HCT116 (cell line): ENCODE data around the gene ZNF208.

Experiments used
- CEBPB ChIP-seq: IDR thresholded peaks from 2 replicates; pipeline ENCODE4 v1.6.1; 2012; ENCODE audit warnings: low read depth
- EZH2 ChIP-seq: fragments of 200-600 bp; sonication (generic); IDR thresholded peaks from 2 replicates; pipeline ENCODE4 v1.6.1; 2017; ENCODE audit warnings: antibody characterized with exemption, mixed run types
- EZH2phosphoT487 ChIP-seq: fragments of 200-600 bp; IDR thresholded peaks from 2 replicates; pipeline ENCODE4 v1.6.1; 2018; ENCODE audit warnings: antibody characterized with exemption, borderline replicate concordance
- POLR2A ChIP-seq: IDR thresholded peaks from 2 replicates; pipeline ENCODE4 v1.7.0; 2011; ENCODE audit warnings: borderline replicate concordance; ENCODE audit not compliant: insufficient read depth, insufficient read length; ENCODE audit errors: extremely low read depth
- POLR2AphosphoS5 ChIP-seq: IDR thresholded peaks from 2 replicates; pipeline ENCODE4 v1.6.1; 2011; ENCODE audit warnings: mild to moderate bottlenecking, low read depth, low read length, moderate library complexity
- RAD21 ChIP-seq: IDR thresholded peaks from 2 replicates; pipeline ENCODE4 v1.6.1; 2012; ENCODE audit warnings: low read depth, mild to moderate bottlenecking
- SP1 ChIP-seq: IDR thresholded peaks from 2 replicates; pipeline ENCODE4 v1.6.1; 2012; ENCODE audit warnings: low read depth
- ZFX ChIP-seq: fragments of 450-650 bp; IDR thresholded peaks from 2 replicates; pipeline ENCODE4 v1.6.1; 2017
- TF ChIP-seq, protein P1 (sequence below), 3 experiments: fragments of 200-600 bp in 1 of 3; sonication (generic) in 1 of 3; IDR thresholded peaks in 2 of 3; conservative IDR thresholded peaks in 1 of 3; 2 replicates each; pipeline ENCODE4 v1.5.1; 2012 to 2017; ENCODE audit warnings: low read depth in 2 of 3, low read length in 2 of 3, antibody characterized with exemption in 1 of 3, borderline replicate concordance in 1 of 3, control low read depth in 1 of 3, mild to moderate bottlenecking in 1 of 3, mixed read lengths in 1 of 3, mixed run types in 1 of 3, moderate library complexity in 1 of 3; ENCODE audit not compliant: insufficient read depth in 1 of 3
- TF ChIP-seq, protein P2 (sequence below): IDR thresholded peaks from 2 replicates; pipeline ENCODE4 v1.6.1; 2011; ENCODE audit warnings: mild to moderate bottlenecking, low read length, moderate library complexity; ENCODE audit not compliant: insufficient replicate concordance; ENCODE audit errors: extremely low read depth
- TF ChIP-seq, protein P3 (sequence below): IDR thresholded peaks from 2 replicates; pipeline ENCODE4 v1.6.1; 2012; ENCODE audit warnings: low read depth

DNA sequence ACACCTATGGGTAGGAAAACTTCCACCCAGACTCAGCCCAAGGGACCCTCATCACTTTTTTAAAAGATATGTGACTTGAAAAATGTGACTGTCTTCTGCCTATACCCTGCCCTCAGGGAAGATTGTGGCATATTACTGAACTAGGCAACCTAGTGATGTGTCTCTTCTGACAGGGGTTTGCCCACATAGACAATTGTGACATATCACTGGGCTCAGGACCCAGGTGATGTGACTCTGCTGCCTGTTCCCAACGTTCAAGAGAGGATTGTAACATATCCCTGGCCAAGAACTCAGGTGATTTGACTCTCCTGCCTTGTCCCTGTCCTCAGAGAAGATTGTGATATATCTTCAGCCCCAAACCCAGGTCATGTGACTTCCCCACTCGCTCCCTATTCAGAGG lies 88.5 kb downstream of the ZNF208 start:
- TF ChIP-seq ZFX (no peak), POLR2AphosphoS5 (no peak), RAD21 (no peak), POLR2A (no peak), EZH2 (no peak), EZH2phosphoT487 (no peak), SP1 (no peak), CEBPB (no peak)
- TF ChIP-seq, protein P1, sequence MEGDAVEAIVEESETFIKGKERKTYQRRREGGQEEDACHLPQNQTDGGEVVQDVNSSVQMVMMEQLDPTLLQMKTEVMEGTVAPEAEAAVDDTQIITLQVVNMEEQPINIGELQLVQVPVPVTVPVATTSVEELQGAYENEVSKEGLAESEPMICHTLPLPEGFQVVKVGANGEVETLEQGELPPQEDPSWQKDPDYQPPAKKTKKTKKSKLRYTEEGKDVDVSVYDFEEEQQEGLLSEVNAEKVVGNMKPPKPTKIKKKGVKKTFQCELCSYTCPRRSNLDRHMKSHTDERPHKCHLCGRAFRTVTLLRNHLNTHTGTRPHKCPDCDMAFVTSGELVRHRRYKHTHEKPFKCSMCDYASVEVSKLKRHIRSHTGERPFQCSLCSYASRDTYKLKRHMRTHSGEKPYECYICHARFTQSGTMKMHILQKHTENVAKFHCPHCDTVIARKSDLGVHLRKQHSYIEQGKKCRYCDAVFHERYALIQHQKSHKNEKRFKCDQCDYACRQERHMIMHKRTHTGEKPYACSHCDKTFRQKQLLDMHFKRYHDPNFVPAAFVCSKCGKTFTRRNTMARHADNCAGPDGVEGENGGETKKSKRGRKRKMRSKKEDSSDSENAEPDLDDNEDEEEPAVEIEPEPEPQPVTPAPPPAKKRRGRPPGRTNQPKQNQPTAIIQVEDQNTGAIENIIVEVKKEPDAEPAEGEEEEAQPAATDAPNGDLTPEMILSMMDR (IDR thresholded peaks at IDR 0.05 in 2 of 3, conservative IDR thresholded peaks at IDR 0.05 in 1 of 3; ENCODE audit: borderline replicate concordance in 1 of 3, insufficient read depth in 1 of 3, low read depth in 2 of 3, low read length in 2 of 3): no peak
- TF ChIP-seq, protein P2, sequence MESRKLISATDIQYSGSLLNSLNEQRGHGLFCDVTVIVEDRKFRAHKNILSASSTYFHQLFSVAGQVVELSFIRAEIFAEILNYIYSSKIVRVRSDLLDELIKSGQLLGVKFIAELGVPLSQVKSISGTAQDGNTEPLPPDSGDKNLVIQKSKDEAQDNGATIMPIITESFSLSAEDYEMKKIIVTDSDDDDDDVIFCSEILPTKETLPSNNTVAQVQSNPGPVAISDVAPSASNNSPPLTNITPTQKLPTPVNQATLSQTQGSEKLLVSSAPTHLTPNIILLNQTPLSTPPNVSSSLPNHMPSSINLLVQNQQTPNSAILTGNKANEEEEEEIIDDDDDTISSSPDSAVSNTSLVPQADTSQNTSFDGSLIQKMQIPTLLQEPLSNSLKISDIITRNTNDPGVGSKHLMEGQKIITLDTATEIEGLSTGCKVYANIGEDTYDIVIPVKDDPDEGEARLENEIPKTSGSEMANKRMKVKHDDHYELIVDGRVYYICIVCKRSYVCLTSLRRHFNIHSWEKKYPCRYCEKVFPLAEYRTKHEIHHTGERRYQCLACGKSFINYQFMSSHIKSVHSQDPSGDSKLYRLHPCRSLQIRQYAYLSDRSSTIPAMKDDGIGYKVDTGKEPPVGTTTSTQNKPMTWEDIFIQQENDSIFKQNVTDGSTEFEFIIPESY: no peak
- TF ChIP-seq, protein P3, sequence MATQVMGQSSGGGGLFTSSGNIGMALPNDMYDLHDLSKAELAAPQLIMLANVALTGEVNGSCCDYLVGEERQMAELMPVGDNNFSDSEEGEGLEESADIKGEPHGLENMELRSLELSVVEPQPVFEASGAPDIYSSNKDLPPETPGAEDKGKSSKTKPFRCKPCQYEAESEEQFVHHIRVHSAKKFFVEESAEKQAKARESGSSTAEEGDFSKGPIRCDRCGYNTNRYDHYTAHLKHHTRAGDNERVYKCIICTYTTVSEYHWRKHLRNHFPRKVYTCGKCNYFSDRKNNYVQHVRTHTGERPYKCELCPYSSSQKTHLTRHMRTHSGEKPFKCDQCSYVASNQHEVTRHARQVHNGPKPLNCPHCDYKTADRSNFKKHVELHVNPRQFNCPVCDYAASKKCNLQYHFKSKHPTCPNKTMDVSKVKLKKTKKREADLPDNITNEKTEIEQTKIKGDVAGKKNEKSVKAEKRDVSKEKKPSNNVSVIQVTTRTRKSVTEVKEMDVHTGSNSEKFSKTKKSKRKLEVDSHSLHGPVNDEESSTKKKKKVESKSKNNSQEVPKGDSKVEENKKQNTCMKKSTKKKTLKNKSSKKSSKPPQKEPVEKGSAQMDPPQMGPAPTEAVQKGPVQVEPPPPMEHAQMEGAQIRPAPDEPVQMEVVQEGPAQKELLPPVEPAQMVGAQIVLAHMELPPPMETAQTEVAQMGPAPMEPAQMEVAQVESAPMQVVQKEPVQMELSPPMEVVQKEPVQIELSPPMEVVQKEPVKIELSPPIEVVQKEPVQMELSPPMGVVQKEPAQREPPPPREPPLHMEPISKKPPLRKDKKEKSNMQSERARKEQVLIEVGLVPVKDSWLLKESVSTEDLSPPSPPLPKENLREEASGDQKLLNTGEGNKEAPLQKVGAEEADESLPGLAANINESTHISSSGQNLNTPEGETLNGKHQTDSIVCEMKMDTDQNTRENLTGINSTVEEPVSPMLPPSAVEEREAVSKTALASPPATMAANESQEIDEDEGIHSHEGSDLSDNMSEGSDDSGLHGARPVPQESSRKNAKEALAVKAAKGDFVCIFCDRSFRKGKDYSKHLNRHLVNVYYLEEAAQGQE: no peak
